ENCODE data around the gene ASH1L. TPM values are rescaled to one million over a fixed set of nuclear protein-coding genes. Genes with fewer than 3 reads are reported as not detected.
"Not testable (repeated sequence)": the region's sequence is repeated elsewhere in the genome, so short reads cannot be mapped to it uniquely, and the experiment has no call there.

Gene ASH1L
- total RNA-seq, 1 donor from 2014 or later, result 43.0 TPM

DNA sequence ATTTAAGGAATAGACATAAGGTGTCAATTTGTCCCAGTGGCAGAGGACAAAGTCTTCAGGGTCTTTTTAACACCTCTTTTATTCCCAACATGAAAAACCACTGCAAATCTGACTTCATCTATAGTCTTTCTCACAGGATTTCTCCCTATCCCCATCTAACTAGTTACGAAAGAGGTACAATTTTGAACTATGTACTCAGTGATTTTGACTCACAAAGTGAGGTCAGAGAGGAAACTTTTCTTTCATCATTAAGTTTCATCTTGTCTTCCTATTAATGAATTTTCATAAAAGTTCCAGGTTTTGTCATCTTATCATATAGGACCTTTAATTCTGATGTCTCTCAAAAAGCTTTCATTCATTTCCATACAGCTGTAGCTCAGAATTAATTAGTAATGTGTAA, 63.3 kb downstream of the ASH1L start:
- H3K4me1 Mint-ChIP-seq (ENCODE audit: low read depth, unreplicated experiment), result peaks cover 6% of the 10 kb centered on the region
- TF ChIP-seq, protein P1, sequence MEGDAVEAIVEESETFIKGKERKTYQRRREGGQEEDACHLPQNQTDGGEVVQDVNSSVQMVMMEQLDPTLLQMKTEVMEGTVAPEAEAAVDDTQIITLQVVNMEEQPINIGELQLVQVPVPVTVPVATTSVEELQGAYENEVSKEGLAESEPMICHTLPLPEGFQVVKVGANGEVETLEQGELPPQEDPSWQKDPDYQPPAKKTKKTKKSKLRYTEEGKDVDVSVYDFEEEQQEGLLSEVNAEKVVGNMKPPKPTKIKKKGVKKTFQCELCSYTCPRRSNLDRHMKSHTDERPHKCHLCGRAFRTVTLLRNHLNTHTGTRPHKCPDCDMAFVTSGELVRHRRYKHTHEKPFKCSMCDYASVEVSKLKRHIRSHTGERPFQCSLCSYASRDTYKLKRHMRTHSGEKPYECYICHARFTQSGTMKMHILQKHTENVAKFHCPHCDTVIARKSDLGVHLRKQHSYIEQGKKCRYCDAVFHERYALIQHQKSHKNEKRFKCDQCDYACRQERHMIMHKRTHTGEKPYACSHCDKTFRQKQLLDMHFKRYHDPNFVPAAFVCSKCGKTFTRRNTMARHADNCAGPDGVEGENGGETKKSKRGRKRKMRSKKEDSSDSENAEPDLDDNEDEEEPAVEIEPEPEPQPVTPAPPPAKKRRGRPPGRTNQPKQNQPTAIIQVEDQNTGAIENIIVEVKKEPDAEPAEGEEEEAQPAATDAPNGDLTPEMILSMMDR (IDR thresholded peaks at IDR 0.05; ENCODE audit: partially characterized antibody, unreplicated experiment), result no peak
- no peaks in the 10 kb centered on the region for H3K27me3 Mint-ChIP-seq (ENCODE audit: unreplicated experiment)
- DNase-seq, result no peak
- H3K27ac Mint-ChIP-seq (ENCODE audit: unreplicated experiment), result no peak overlapping the region
- H3K36me3 Mint-ChIP-seq (ENCODE audit: unreplicated experiment), result no peaks in the 10 kb centered on the region
- no peaks in the 10 kb centered on the region for H3K9me3 Mint-ChIP-seq (ENCODE audit: unreplicated experiment)
- H3K4me3 Mint-ChIP-seq (ENCODE audit: unreplicated experiment), result no peak overlapping the region

DNA sequence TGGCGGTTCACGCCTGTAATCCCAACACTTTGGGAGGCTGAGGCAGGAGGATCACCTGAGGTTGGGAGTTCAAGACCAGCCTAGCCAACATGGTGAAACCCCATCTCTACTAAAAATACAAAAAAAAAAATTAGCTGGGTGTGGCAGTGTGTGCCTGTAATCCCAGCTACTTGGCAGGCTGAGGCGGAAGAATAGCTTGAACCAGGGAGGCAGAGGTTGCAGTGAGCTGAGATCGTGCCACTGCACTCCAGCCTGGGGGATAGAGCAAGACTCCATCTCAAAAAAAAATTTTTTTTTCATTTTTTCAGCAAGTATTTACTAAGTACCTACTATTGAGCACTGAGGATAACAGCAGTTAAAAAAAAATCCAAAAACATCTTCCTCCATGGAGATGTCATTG, 69.0 kb downstream of the ASH1L start:
- H3K4me3 Mint-ChIP-seq (ENCODE audit: unreplicated experiment); DNase-seq; H3K36me3 Mint-ChIP-seq (ENCODE audit: unreplicated experiment); H3K27ac Mint-ChIP-seq (ENCODE audit: unreplicated experiment); H3K4me1 Mint-ChIP-seq (ENCODE audit: low read depth, unreplicated experiment); H3K27me3 Mint-ChIP-seq (ENCODE audit: unreplicated experiment); H3K9me3 Mint-ChIP-seq (ENCODE audit: unreplicated experiment): not testable (repeated sequence)

DNA sequence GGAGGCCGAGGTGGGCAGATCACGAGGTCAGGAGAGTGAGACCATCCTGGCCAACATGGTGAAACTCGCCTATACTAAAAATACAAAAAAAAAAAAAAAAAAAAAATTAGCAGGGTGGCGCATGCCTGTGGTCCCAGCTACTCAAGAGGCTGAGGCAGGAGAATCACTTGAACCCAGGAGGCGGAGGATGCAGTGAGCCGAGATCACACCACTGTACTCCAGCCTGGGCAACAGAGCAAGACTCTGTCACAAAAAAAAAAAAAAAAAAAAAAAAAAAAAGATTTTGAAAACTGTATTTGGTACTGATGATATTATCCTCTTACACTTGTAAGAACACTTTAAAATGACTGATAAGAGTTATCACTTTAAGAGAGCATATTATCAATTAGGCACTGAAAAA, 74.2 kb downstream of the ASH1L start:
- not testable (repeated sequence) for H3K27ac Mint-ChIP-seq (ENCODE audit: unreplicated experiment); H3K4me1 Mint-ChIP-seq (ENCODE audit: low read depth, unreplicated experiment); H3K27me3 Mint-ChIP-seq (ENCODE audit: unreplicated experiment); H3K36me3 Mint-ChIP-seq (ENCODE audit: unreplicated experiment); H3K4me3 Mint-ChIP-seq (ENCODE audit: unreplicated experiment); DNase-seq; H3K9me3 Mint-ChIP-seq (ENCODE audit: unreplicated experiment)

DNA sequence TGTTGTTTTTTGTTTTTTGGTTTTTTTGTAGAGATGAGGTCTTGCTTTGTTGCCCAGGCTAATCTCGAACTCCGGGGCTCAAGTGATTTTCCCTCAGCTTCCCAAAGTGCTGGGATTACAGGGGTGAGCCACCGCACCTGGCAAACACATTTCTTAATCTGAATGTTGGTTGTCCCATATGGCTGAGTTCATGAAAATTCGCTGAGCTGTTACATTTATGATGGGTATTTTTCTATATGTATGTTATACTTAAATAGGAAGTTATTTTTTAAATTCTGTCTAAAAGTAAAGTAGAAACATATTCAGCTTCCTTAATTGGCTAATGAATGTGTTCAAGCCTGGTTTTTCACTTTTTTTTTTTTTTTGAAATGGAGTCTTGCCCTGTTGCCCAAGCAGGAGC, 75.1 kb downstream of the ASH1L start:
- TF ChIP-seq, protein P1 (IDR thresholded peaks at IDR 0.05; ENCODE audit: partially characterized antibody, unreplicated experiment), result no peak
- Mint-ChIP-seq H3K9me3 (ENCODE audit: unreplicated experiment) (peaks cover 3% of the 10 kb centered on the region), H3K27ac (ENCODE audit: unreplicated experiment) (no peak overlapping the region), H3K36me3 (ENCODE audit: unreplicated experiment) (no peaks in the 10 kb centered on the region), H3K4me3 (ENCODE audit: unreplicated experiment) (no peak overlapping the region), H3K27me3 (ENCODE audit: unreplicated experiment) (no peaks in the 10 kb centered on the region), H3K4me1 (ENCODE audit: low read depth, unreplicated experiment) (no peaks in the 10 kb centered on the region)
- DNase-seq, result no peak

DNA sequence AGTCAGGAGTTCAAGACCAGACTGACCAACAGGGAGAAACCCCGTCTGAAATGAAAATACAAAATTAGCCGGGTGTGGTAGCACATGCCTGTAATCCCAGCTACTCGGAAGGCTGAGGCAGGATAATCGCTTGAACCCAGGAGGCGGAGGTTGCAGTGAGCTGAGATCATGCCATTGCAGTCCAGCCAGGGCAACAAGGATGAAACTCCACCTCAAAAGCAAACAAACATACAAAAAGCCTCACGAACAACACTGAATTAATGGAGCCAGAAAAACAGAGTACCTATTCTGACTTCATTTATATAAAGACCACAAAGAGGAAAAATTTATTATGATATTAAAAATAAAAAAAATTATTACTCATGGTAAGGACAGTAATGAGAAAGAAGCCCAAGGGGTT, 75.7 kb downstream of the ASH1L start:
- H3K36me3 Mint-ChIP-seq (ENCODE audit: unreplicated experiment); H3K27ac Mint-ChIP-seq (ENCODE audit: unreplicated experiment); H3K4me3 Mint-ChIP-seq (ENCODE audit: unreplicated experiment); H3K9me3 Mint-ChIP-seq (ENCODE audit: unreplicated experiment); H3K4me1 Mint-ChIP-seq (ENCODE audit: low read depth, unreplicated experiment); DNase-seq; H3K27me3 Mint-ChIP-seq (ENCODE audit: unreplicated experiment): not testable (repeated sequence)

DNA sequence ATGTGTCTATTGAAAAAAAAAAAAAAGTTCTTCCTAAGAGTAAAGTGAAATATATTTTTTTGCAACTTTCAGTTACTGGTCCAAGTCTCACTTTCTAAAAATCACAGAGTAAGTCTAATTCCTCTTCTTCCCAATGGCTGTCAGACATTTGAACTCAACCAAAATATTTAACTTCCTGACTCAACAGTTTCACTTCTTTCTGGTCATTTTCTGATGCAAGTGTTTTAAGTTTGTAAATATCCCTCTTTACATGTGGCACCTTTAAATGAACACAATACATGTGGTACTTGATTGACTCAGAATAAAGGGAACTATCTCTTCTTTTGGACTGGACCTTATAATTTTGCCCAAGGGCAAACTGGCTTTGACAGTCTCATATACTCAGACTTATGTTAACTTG, 76.7 kb downstream of the ASH1L start:
- Mint-ChIP-seq H3K36me3 (ENCODE audit: unreplicated experiment) (no peaks in the 10 kb centered on the region), H3K27ac (ENCODE audit: unreplicated experiment) (no peak overlapping the region), H3K27me3 (ENCODE audit: unreplicated experiment) (no peaks in the 10 kb centered on the region), H3K4me3 (ENCODE audit: unreplicated experiment) (no peak overlapping the region), H3K4me1 (ENCODE audit: low read depth, unreplicated experiment) (no peaks in the 10 kb centered on the region), H3K9me3 (ENCODE audit: unreplicated experiment) (peaks cover 3% of the 10 kb centered on the region)
- DNase-seq, result no peak
- TF ChIP-seq, protein P1 (IDR thresholded peaks at IDR 0.05; ENCODE audit: partially characterized antibody, unreplicated experiment), result no peak

DNA sequence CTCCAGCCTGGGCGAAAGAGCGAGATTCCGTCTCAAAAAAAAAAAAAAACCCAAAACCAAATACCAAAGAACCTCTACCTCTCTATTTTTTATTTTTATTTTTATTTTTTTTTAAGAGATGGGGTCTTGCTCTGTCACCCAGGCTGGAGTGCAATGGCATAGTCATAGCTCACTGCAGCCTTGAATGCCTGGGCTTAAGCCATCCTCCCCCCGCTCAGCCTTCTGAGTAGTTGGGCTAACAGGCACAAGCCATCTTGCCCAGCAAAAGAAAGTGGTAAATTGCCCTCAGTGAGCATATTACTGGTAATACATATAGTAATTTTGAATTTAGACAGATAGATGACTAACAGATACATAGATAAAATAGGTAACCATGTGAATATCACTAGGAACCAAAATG, 77.4 kb downstream of the ASH1L start:
- no peak for DNase-seq
- Mint-ChIP-seq H3K27ac (ENCODE audit: unreplicated experiment) (no peak overlapping the region), H3K4me1 (ENCODE audit: low read depth, unreplicated experiment) (no peaks in the 10 kb centered on the region), H3K36me3 (ENCODE audit: unreplicated experiment) (no peaks in the 10 kb centered on the region), H3K9me3 (ENCODE audit: unreplicated experiment) (peaks cover 2% of the 10 kb centered on the region), H3K27me3 (ENCODE audit: unreplicated experiment) (no peaks in the 10 kb centered on the region), H3K4me3 (ENCODE audit: unreplicated experiment) (no peak overlapping the region)
- TF ChIP-seq, protein P1 (IDR thresholded peaks at IDR 0.05; ENCODE audit: partially characterized antibody, unreplicated experiment), result no peak

All from glutamatergic neuron (in vitro differentiated cells).